GM12892 (cell line): Measurements from ENCODE around the gene HSBP1L1.
"Not testable (repeated sequence)": the region's sequence is repeated elsewhere in the genome, so short reads cannot be mapped to it uniquely, and the experiment has no call there.

ENCODE experiments used
- DNase-seq: peaks from one replicate; pipeline ENCODE4 v3.0.0; 2011; ENCODE audit not compliant: insufficient read length
- FAIRE-seq: peaks from 2 replicates; lab custom pipeline; 2011; peaks lifted over from hg19 to GRCh38; lab: Jason Lieb, UNC
- POLR2A ChIP-seq: IDR thresholded peaks from 2 replicates; pipeline ENCODE4 v1.6.1; 2011; ENCODE audit warnings: low read depth, low read length, control low read depth
- POLR2AphosphoS5 ChIP-seq: IDR thresholded peaks from 2 replicates; pipeline ENCODE4 v1.6.1; 2011; ENCODE audit warnings: low read depth, low read length, control low read depth
- TAF1 ChIP-seq: IDR thresholded peaks from 2 replicates; pipeline ENCODE4 v1.6.1; 2011; ENCODE audit warnings: low read depth, mild to moderate bottlenecking, control low read depth, low read length, borderline replicate concordance

HSBP1L1 gene

GRCh38 chr18:79985172-79985571, 20.7 kb downstream of the HSBP1L1 start:
- TF ChIP-seq POLR2AphosphoS5 (no peak), POLR2A (no peak)
- DNase-seq (no peak), FAIRE-seq (no peak)

DNA sequence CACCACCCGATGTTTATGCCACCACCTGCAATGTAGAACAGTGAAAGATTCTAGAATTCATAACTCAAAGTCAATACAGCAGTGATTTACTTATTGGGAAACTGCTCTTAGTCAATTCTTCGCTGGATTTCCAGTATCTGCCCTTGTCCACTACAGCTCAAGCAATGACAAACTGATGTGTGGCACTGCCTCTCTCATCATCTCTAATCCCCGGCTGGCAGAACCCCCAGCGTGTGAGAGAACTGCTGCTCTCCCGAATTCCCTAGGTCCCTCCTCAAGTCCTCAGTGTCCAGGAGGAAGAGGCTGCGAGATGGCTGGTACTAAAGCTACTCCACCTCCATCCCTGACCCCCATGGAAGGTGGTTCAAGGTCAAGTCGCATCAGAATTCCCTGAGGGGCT, 22.3 kb downstream of the HSBP1L1 start:
- no peak for TF ChIP-seq POLR2AphosphoS5
- FAIRE-seq (no peak), DNase-seq (no peak)

GRCh38 chr18:79987566-79987965, 23.1 kb downstream of the HSBP1L1 start:
- TF ChIP-seq TAF1 (no peak), POLR2A (no peak), POLR2AphosphoS5 (no peak)
- DNase-seq (no peak), FAIRE-seq (no peak)

GRCh38 chr18:79988071-79988450, 23.6 kb downstream of the HSBP1L1 start:
- DNase-seq (peak; percentile 68), FAIRE-seq (no peak)
- TF ChIP-seq POLR2AphosphoS5 = peak; percentile 69; the same call in 1 of the 2 replicates
- peak; percentile 69; the same call in 1 of the 2 replicates for TF ChIP-seq POLR2A
- TF ChIP-seq TAF1 = peak; percentile 54; the same call in 1 of the 2 replicates

DNA sequence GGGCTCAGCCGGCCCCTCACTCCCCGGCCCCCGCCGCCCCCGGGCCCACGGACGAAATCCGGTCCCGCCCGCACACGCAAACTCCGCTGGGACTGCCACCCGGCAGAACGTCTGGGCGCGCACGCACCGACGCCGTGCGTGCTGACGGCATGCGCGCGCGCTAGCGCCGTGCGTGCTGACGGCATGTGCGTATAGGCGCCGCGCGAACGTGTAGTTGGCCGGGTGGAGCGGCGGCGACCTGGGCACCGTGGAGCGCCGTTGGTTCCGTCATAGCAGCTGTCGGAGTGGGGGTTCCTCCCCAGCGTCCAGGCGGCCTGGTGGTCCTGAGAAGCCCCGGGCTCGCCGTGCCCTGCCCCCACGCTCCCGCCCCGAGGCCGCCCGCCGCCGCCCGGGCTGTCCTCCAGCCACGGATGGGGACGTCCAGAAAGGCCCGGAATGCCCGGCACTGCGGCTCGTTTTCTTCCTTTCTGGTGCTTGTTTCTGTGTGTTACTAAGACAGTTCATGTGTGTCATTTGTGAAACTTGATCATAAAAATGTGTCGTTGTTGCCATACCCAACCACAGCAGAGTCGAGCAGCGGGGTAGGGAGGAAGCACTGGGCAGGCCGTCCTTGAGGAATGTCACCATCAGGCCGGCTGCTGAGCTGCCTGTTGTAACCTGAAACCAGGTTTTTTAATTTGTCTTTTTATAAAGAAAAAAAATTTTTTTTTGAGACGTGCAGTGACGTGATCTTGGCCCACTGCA, 24.2 kb downstream of the HSBP1L1 start, which contains the start of gene TXNL4A:
Gene TXNL4A (minus strand): TSS at position 113 of the 744 bp plus-strand sequence. CDS start 171 bp downstream, outside the sequence.
- FAIRE-seq = peak; percentile 100
- TF ChIP-seq TAF1 = peak; percentile 65; the same call in 1 of the 2 replicates
- TF ChIP-seq POLR2A = peak; percentile 91; the same call in 1 of the 2 replicates
- peak; percentile 91 for TF ChIP-seq POLR2AphosphoS5
- DNase-seq = peak; percentile 81

DNA sequence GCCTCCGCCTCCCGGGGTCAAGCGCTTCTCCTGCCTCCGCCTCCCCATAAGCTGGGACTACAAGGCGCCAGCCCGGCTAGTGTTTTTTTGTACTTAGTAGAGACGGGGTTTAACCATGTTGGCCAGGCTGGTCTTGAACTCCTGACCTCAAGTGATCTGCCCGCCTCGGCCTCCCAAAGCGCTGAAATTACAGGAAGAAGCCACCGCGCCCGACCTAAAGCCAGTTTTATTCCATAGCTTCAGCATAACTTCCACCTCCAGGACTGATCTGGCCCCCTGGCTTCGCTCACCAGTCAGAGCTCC, 24.7 kb downstream of the HSBP1L1 start:
- DNase-seq (no peak), FAIRE-seq (no peak)
- TF ChIP-seq POLR2A (no peak), POLR2AphosphoS5 (no peak), TAF1 (no peak)

GRCh38 chr18:79991494-79991893, 27.1 kb downstream of the HSBP1L1 start:
- DNase-seq = no peak
- no peak for FAIRE-seq
- TF ChIP-seq TAF1 (no peak), POLR2A (no peak)

DNA sequence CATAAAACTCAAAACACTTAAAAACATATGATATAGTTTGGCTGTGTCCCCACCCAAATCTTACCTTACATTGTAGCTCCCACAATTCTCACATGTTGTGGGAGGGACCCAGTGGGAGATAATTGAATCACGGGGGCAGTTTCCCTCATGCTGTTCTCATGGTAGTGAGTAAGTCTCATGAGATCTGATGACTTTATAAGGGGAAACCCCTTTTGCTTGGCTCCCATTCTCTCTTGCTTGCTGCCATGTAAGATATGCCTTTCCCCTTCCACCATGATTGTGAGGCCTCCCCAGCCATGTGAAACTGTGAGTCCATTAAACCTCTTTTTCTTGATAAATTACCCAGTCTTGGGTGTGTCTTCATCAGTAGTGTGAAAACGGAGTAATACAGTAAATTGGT, 35.3 kb downstream of the HSBP1L1 start:
- FAIRE-seq, DNase-seq: not testable (repeated sequence)

DNA sequence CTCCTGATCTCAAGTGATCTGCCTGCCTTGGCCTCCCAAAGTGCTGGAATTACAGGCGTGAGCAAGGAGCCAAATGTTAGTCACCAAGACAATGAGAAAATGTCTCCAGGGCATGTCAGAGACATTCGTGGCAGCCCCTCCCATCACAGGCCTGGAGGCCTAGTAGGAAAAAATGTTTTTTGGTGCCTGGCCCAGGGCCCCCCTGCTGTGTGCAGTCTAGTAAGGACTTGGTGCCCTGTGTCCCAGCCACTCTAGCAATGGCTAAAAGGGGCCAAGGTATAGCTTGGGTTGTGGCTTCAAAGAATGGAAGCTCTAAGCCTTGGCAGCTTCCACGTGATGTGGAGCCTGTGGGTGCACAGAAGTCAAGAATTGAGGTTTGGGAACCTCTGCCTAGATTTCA, 36.4 kb downstream of the HSBP1L1 start:
- no peak for FAIRE-seq
- no peak for DNase-seq
- no peak for TF ChIP-seq POLR2A
- TF ChIP-seq TAF1 = no peak

GRCh38 chr18:80002468-80002867, 38.0 kb downstream of the HSBP1L1 start:
- TF ChIP-seq POLR2A (no peak), TAF1 (no peak), POLR2AphosphoS5 (no peak)
- no peak for DNase-seq
- no peak for FAIRE-seq

GRCh38 chr18:80004600-80005342, 40.3 kb downstream of the HSBP1L1 start:
- TF ChIP-seq POLR2AphosphoS5 = no peak
- TF ChIP-seq POLR2A = no peak
- no peak for TF ChIP-seq TAF1
- no peak for FAIRE-seq
- no peak for DNase-seq

DNA sequence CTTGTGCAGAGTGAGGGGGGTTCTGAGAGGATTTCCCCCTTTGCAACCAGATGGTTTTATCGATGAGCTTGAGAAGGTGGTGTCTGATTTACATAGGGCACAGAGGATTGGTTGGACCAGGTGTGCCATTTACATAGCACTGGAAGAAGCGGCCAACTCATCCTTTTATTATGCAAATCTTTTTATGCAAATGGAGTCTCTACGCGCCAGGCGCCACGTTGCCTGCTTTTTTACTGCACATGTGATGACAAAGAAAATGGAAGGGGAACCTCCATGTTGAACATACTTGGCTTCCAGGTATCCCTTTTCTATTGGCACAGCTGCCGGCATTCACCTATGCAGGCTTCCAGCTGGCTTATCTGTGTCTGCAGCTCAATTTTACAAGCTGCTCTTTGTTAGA, 42.3 kb downstream of the HSBP1L1 start:
- no peak for DNase-seq

More for the DNA sequence above, 42.3 kb downstream of the HSBP1L1 start:
- TF ChIP-seq POLR2A = no peak
- no peak for TF ChIP-seq TAF1
- no peak for TF ChIP-seq POLR2AphosphoS5
- FAIRE-seq = no peak
